Anterior cingulate cortex (tissue), 58 donors: ENCODE data around the gene PPFIA1.
"Not testable (repeated sequence)": the region's sequence is repeated elsewhere in the genome, so short reads cannot be mapped to it uniquely, and the experiment has no call there.

Experiments used
- DNase-seq, 58 donors: peaks; one replicate each; lab custom pipeline; 2025; lab: John Stamatoyannopoulos, UW

Gene PPFIA1

DNA sequence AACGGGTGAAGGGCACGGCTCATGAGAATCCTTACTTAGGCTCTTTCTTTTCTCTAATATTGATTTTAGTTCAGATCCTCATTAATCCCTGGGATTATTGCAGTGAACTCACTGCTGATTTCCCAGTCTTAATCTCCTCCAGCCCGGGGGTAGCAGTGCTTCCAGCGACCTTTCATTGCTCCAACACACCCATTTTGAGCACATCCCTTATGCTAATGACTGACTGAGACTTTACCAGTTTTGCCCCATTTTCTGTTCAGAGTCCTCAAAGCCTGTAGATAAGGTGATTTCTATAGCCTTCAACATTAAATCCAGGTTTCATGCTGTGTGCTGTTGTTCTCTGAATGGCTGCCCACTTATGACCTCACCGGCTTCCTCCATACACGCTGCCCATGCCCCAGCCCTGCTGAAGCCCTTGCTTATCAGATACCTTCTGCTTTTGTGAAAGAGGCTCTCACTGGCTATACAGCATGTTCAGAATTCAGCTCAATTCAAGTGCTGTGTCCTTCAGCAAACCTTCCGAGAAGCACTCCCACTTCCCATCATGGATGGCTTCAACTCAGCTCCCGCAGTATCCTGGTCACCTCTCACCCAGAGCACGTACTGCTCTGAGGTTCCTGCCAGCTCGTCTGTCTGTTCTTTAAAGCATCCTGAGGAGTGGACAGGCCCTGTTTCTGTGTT is 49.0 kb downstream of the PPFIA1 start:
- no peak for DNase-seq

DNA sequence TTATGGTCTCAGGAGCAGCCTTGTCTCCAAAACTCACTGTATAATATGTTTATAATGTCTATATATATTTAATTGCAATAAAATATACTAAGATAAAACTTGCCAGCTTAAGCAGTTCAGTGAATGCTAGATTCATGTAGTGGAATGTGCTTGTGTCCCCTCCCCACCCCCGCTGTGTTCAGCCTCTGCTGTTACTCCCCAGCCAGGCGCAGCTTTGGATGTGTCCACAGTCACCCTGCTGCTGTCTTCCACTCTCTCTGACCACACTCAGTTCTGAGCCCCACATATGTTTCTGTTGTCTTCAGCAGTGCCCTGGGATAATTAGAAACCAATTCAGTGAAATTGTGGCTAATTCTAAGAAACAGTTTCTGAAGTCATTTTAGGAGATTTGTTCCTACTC is 52.2 kb downstream of the PPFIA1 start:
- DNase-seq: no peak

DNA sequence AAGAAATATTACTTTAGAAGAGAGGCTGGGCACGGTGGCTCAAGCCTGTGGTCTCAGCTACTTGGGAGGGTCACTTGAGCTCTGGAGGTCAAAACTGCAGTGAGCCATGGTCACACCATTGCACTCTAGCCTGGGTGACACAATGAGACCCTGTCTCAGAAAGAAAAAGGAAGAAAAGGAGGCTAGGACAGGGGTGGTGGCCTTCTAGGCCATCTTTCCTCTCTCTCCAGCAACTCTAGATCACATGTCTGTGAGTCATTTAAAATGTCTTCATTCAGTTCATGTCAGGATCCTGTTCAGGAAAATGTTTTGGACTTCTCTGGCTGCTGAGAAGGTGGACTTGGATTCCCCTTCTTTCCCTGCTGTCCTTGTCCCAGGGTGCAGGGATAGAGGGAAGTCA is 53.3 kb downstream of the PPFIA1 start:
- DNase-seq: no peak

DNA sequence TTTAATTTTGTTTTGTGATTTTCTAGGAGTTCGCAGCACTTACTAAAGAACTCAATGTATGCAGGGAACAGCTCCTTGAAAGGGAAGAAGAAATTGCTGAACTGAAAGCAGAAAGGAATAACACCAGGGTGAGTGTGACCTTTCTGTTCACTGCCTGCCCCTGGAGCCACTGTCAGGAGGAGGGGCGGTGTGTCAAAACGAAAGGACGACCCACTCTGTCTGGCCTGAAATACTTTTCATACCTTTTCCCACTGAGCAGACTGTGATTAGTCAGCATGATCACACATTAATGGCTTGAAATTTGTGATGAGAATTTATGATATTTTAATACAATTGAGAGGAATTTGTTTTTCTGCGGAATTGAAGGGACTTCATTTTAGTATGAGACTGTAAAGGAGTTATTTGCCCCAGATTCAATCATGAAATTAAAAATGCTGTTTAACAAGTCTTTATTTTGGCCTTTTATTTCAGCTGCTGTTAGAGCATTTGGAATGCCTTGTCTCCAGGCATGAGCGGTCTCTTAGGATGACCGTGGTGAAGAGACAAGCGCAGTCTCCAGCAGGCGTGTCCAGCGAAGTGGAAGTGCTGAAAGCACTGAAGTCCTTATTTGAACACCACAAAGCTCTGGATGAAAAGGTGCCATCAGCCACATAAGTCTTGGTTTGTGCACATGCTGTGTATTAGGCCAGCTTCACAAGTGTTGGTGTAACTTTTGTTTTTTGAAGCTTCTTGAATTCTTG is 54.1 kb downstream of the PPFIA1 start:
- DNase-seq: no peak

DNA sequence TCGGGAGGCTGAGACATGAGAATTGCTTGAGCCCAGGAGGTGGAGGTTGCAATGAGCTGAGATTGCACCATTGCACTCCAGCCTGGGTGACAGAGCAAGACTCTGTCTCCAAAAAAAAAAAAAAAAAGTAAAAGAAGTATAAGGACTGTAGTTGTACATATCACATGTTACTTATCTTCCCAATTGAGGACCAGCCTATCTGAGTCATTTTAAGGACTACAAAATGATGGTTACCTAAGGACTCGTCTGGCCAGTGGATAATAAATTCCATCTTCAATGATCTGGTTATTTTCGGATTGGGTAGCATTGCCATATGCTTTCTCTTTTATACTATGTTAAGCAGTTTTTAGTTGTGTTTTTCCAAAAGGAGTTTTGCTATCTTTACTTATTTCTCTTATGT is 55.3 kb downstream of the PPFIA1 start:
- DNase-seq: no peak

DNA sequence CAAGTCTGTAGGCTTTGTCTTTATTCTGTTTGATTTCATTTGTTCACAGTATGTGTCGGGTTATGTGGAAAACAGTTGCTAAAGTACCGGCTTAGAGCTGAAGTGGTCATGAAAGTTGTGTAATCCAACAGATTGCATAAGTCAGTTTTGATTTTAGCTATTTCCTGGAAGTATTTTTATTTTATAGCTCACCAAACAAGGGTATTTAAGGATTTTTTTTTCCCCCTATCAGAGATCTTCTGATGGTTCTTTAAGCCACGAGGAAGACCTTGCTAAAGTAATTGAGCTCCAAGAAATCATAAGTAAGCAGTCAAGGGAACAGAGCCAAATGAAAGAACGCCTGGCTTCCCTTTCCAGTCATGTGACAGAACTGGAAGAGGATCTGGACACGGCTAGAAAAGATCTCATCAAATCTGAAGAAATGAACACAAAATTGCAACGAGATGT is 55.9 kb downstream of the PPFIA1 start:
- DNase-seq: peak in 2 of 58 donors; percentile 15 to 22

DNA sequence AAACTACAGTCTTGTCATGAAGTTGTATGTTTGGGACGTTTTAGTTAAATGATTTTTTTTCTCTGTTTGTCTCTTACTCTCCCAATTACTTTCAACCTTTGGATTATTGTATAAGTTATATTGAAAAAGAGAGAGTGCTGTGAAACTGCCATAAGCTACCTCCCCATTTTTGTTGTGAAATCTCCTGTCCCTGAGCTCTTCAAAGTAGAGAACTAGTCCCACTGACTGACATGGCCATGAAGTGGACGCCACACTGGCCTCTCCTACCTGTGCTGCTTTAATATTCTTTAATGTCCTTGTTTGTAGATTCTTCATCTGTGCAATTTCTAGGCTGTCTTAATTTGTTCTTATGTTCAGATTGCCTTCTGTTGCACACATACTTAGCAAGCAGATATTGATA is 56.3 kb downstream of the PPFIA1 start:
- DNase-seq: no peak

DNA sequence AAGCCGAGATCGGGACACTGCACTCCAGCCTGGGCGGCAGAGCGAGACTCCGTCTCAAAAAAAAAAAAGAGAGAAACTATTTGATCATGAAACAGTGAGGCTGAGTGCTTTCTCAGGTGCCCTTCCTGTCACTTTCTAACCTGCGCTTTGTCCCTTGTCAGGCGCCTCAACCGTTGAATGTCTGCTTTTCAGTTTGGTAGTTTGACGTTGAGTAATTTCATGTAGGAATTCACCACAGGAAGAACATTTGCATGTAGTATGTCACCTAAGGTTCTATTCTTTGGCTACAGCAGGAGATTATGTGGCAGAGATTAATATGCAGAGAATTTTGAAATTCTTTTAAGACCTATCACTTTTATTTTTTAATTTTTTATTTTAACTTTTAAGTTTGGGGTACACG is 57.2 kb downstream of the PPFIA1 start:
- DNase-seq: no peak

DNA sequence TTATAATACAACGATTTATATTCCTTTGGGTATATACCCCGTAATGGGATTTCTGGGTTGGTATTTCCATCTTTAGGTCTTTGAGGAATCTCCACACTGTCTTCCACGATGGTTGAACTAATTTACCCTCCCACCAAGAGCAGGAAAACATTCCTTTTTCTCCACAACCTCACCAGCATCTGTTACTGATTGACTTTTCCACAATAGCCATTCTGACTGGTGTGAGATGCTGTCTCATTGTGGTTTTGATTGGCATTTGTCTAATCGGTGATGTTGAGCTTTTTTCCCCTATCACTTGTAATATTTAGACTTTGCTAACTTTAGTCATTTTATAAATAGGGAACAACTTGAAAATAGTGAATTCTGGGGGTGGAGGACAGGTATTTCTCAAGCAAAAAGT is 58.1 kb downstream of the PPFIA1 start:
- no peak for DNase-seq

DNA sequence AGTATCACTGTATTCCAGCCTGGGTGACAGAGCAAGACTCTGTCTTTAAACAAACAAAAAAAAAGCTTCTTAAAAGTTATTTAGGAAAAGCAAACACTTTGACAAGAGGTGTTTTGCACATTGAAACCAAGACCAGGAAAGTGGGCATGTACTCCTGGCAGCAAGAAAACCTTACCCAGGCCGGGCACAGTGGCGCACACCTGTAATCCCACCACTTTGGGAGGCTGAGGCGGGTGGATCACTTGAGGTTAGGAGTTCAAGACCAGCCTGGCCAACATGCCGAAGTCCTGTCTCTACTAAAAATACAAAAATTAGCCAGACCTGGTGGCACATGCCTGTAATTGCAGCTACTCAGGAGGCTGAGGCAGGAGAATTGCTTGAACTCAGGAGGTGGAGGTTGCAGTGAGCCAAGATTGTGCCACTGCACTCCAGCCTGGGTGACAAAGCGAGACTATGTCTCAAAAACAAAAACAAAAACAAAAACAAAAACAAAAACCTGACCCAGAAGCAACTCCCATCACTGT is 60.9 kb downstream of the PPFIA1 start:
- not testable (repeated sequence) for DNase-seq

DNA sequence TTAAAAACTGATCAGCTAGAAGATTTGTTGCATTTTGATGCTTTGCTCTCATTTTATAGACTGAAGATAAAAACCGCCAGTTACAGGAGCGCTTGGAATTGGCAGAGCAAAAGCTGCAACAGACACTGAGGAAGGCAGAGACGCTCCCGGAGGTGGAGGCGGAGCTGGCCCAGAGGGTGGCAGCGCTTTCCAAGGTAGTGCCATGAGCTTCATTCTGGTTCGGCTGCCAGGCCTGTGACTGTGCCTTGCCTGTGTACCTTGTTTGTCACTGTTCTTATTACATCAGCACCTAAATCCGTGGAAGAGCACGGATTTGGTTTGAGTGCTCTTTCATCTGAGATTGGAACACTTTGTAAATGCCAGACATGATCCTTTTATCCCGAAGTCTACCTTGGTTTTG is 61.4 kb downstream of the PPFIA1 start:
- peak in 47 of 58 donors; percentile 9 to 88 (median 53) for DNase-seq

DNA sequence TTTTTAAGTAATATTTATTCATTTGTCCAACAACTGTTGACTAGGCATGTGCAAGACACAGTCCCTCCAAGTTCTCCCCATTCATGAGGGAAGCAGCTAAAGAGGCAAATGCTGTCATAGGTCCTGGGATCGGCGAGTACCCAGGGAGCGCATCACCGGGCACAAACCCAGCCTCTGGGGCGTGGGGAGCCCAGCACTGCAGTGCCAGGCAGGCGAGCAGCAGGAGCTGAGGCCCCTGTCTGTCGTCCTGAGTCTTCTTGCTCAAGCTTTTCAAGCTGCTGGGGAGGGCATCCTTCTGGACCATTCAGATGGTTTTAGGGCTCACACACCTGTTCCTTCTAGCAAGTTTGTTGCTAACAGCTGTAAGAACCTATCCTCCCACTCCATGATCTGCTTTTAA is 62.1 kb downstream of the PPFIA1 start:
- no peak for DNase-seq

DNA sequence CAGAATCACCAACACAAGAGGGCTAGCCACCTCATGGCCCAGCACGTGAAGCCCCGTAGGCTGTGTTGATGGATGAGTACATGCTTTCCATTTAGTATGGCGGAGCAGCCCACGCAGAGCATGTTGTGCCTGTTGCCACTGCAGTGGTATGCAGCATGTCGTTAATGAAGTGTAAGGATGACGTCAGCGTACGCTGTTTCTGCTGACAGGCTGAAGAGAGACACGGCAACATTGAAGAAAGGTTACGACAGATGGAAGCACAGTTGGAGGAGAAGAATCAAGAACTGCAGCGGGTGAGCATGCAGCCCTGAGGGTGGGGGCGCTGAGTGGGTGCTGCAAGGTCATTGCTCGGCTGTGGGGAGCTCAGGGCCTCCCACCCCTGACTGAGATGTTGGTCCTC is 62.8 kb downstream of the PPFIA1 start:
- DNase-seq: peak in 14 of 58 donors; percentile 12 to 54 (median 23)

DNA sequence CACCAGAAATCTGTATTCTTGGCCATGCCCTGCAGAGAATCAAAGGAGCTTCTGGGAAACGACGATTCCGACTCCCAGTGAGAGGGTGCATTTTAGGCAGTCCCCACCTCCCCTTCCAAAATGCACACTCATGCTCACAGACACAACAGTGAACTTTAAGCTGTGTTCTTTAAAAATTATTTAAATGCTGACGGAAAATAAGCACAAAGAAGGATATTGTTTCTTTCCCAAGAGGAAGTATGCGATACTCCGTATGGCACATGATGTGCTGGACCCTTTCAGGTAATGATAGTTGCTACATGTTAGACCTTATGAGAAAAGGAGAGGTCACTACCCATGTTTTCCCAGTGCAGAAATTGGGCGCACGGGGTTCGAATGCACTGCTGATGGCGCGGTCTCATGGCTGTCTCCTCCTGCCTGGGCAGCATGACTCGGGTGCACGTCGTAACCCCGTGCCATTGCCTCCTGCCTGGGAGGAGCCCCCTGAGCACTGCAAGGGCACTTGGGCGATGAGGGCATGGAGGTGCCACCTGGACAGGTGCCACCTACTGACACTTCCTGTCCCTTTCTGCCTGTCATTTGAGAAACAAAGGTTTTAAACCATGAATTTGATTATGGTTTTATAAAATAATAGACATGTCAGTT is 64.0 kb downstream of the PPFIA1 start:
- no peak for DNase-seq

DNA sequence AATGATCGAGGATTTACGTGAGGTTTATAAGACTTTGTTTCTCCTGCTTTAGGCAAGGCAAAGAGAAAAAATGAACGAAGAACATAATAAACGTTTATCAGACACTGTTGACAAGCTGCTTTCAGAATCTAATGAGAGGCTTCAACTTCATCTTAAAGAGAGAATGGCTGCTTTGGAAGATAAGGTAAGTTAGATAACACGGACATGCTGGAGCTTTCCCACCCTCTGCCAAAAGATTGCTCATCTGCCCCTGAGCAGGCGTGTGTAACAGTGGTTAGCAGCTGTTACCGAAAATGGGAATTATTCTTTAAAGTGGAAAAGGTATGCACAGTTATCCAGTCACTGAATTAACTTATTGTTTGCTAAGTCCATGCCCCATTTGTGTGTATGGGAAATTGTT is 65.0 kb downstream of the PPFIA1 start:
- DNase-seq: no peak

DNA sequence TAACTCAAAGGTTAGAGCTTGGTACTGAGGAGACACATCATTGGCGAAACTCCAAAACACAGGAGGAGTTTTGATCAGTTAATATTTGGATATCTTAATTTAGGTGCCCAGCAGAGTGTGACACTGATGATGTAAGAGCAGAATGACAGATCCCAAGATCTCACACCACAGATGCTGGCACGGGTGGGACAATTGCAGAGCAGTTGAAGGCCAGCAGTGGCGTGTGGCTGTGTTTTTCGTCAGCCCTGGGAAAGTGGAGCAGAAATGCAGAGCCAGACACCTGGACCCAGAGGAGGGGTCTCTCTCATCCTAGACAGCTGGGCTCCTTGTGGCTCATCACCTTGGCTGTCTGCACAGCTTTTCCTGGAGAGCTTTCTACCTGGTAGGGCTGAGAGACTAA is 68.1 kb downstream of the PPFIA1 start:
- DNase-seq: no peak

DNA sequence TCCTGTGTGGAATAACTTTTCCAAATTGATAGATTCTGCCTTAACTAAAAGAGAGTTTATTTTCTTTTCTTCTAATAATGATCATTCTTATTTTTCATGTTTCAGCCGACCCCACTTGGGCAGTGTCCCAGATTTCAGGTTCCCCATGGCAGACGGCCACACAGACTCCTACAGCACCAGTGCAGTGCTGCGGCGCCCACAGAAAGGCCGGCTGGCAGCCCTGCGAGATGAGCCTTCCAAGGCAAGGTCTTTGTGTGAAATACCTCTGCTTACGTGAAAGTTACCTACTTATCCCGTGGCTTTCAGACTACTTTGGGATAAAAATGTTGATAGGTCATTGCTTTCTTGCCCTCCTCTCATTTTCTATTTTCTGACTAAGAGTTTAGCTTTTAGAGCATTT is 68.6 kb downstream of the PPFIA1 start:
- DNase-seq: no peak

DNA sequence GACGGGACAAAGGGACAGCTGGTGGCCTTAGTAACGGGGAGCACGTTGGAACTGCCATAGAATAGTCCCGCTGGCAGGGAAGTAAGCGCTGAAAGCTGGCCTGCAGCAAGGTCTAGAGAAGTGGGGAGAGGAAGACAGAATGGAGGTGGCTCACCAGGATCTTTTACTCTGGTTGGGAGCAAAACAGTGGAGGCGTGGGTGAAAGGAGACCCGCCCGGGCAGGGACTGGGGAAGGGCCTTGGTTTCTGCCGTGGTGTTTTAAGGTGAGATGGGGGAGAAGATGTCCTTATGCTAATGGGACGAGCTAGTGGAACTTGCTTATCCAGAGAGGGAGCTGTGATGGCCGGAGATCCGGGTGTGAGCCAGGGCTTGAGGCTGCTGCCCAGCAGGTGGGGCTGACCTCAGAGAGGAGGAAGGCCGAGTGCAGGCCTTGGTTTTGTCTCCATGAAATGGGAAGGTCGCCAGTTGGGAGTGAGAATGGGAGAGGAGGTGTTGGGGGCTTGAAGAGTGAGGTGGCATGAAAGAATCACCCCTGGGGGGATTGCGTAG is 71.5 kb downstream of the PPFIA1 start:
- DNase-seq: no peak

DNA sequence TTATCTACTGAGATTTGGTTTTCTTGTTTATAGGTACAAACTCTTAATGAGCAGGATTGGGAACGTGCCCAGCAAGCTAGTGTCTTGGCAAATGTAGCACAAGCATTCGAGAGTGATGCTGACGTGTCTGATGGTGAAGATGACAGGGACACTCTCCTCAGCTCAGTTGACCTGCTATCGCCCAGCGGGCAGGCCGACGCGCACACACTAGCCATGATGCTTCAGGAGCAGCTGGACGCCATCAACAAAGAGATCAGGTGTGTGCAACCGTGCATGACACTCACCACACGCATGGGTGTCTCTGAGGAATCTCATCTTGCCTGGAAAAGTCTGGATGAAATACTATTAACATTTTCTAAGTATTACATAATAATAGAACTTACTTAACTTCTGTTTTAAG is 73.1 kb downstream of the PPFIA1 start:
- DNase-seq: no peak

DNA sequence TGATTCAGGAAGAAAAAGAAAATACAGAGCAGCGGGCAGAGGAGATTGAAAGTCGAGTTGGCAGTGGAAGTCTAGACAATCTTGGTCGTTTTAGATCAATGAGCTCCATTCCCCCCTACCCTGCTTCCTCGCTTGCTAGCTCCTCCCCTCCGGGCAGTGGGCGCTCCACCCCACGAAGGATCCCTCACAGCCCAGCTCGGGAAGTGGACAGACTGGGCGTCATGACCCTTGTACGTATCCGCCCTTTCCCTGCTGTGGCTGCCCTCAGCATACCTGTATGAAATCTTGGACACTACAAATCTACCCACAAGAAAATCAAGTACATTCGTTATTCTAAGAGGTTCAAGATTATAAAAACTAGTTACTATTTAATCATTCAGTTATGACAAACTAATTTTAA is 77.7 kb downstream of the PPFIA1 start:
- DNase-seq: no peak

DNA sequence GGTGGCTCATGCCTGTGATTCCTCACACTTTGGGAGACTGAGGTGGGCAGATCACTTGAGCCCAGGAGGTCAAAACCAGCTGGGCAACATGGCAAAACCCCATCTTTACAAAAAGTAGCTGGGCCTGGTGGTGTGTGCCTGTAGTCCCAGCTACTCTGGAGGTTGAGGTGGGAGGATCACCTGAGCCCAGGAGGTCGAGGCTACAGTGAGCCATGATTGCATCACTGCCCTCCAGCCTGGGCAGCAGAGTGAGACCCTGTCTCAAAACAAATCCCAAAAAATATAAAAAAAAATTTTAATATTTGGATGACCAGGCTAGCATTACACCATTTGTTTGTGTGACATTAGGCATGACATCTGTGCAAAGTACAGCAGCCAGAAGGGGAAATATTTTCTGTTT is 78.1 kb downstream of the PPFIA1 start:
- DNase-seq: no peak
